T-cell (primary cell): Measurements from ENCODE around the gene CERS6. TPM values are rescaled to one million over a fixed set of nuclear protein-coding genes. Genes with fewer than 3 reads are reported as not detected.

ENCODE experiments used
- ATAC-seq, 4 experiments: fragments of 200-7000 bp in 3 of 4; fragments of 150-1000 bp in 1 of 4; cut with Tn5 transposase; replicated peaks in 1 of 4; 1 replicate in 3 of 4; 2 replicates in 1 of 4; pipeline ENCODE4 v1.10.0; 2021; ENCODE audit warnings: moderate library complexity in 3 of 4, mild to moderate bottlenecking in 2 of 4, moderate number of reproducible peaks in 1 of 4
- CTCF ChIA-PET, 2 donors: fragments of 300-600 bp; sonication (Branson Sonifier 250); formaldehyde crosslinking; loops; one replicate each; lab custom pipeline; 2022; ENCODE audit warnings: antibody characterized with exemption in 2 of 2; lab: Charles Lee
- POLR2A ChIA-PET, 2 donors: fragments of 300-600 bp; sonication (Branson Sonifier 250); formaldehyde crosslinking; loops; one replicate each; lab custom pipeline; 2022; ENCODE audit warnings: antibody characterized with exemption in 2 of 2; lab: Charles Lee
- DNase-seq, 35 experiments: peaks; one replicate each; pipeline versions ENCODE4 v3.0.0 to v3.0.0-alpha.2; 2013 to 2023
- H3K27ac ChIP-seq: one replicate; pipeline ENCODE4 v1.5.1; 2013; ENCODE audit warnings: low read length
- H3K27me3 ChIP-seq, 2 experiments: replicated peaks in 1 of 2; 1 replicate in 1 of 2; 2 replicates in 1 of 2; pipeline versions ENCODE4 v1.6.1 to v1.7.0; 2013; ENCODE audit warnings: low read length in 1 of 2, mixed read lengths in 1 of 2; ENCODE audit not compliant: control insufficient read depth in 2 of 2, insufficient read depth in 2 of 2; ENCODE audit errors: extremely low read depth in 1 of 2
- H3K36me3 ChIP-seq, 2 donors: 1 replicate in 1 of 2; 2 replicates in 1 of 2; pipeline versions ENCODE4 v1.6.1 to v1.7.0; 2013; ENCODE audit warnings: low read length in 1 of 2; ENCODE audit not compliant: control insufficient read depth in 2 of 2, insufficient read depth in 1 of 2; ENCODE audit errors: extremely low read depth in 1 of 2
- H3K4me1 ChIP-seq, 2 experiments: 1 replicate in 1 of 2; 2 replicates in 1 of 2; pipeline versions ENCODE4 v1.6.1 to v1.7.0; 2013; ENCODE audit warnings: low read length in 2 of 2, mixed read lengths in 1 of 2; ENCODE audit not compliant: insufficient read depth in 2 of 2, control insufficient read depth in 1 of 2; ENCODE audit errors: extremely low read depth in 1 of 2
- H3K4me3 ChIP-seq, 2 donors: 1 replicate in 1 of 2; 2 replicates in 1 of 2; pipeline versions ENCODE4 v1.5.1 to v1.7.0; 2013; ENCODE audit warnings: mild to moderate bottlenecking in 2 of 2, low read length in 1 of 2, moderate library complexity in 1 of 2; ENCODE audit not compliant: control insufficient read depth in 1 of 2; ENCODE audit errors: extremely low read depth in 1 of 2
- H3K9me3 ChIP-seq: 2 replicates; pipeline ENCODE4 v1.7.0; 2013
- H3K27ac Mint-ChIP-seq, 2 donors: one replicate each; pipeline ENCODE4 v1.8.0; 2020 to 2021; ENCODE audit warnings: mild to moderate bottlenecking in 2 of 2, mixed read lengths in 2 of 2
- H3K27me3 Mint-ChIP-seq, 2 donors: one replicate each; pipeline ENCODE4 v1.8.0; 2021 to 2022; ENCODE audit warnings: mixed read lengths in 2 of 2
- H3K36me3 Mint-ChIP-seq: one replicate; pipeline ENCODE4 v1.8.0; 2021; ENCODE audit warnings: mixed read lengths
- H3K4me1 Mint-ChIP-seq, 3 donors: one replicate each; pipeline ENCODE4 v1.8.0; 2020 to 2022; ENCODE audit warnings: mixed read lengths in 3 of 3, mild to moderate bottlenecking in 1 of 3
- H3K4me3 Mint-ChIP-seq, 3 donors: one replicate each; pipeline ENCODE4 v1.8.0; 2020 to 2022; ENCODE audit warnings: mild to moderate bottlenecking in 3 of 3, mixed read lengths in 3 of 3, moderate library complexity in 3 of 3
- H3K9me3 Mint-ChIP-seq, 3 donors: one replicate each; pipeline ENCODE4 v1.8.0; 2020 to 2022; ENCODE audit warnings: mixed read lengths in 3 of 3
- WGBS: methylation state at CpG from one replicate; pipeline ENCODE4 v1.1.5; 2013; ENCODE audit warnings: missing lambda C conversion rate; ENCODE audit not compliant: insufficient coverage; 5-methylcytosine and 5-hydroxymethylcytosine counted together
- total RNA-seq, 35 experiments: library from RNA in 6 of 35; stranded (reverse) in 6 of 35; fragments of 120-200 nt in 1 of 35; gene quantifications; one replicate each; pipeline versions ENCODE4 v1.2.1 to v1.2.4 and lab custom pipeline; 2013 to 2026

Gene CERS6
- total RNA-seq, 5 donors from 2014 or later (not counting 1 experiment from before 2014, with no cell fraction given) = 11.1 to 20.3 (median 13.6) TPM

DNA sequence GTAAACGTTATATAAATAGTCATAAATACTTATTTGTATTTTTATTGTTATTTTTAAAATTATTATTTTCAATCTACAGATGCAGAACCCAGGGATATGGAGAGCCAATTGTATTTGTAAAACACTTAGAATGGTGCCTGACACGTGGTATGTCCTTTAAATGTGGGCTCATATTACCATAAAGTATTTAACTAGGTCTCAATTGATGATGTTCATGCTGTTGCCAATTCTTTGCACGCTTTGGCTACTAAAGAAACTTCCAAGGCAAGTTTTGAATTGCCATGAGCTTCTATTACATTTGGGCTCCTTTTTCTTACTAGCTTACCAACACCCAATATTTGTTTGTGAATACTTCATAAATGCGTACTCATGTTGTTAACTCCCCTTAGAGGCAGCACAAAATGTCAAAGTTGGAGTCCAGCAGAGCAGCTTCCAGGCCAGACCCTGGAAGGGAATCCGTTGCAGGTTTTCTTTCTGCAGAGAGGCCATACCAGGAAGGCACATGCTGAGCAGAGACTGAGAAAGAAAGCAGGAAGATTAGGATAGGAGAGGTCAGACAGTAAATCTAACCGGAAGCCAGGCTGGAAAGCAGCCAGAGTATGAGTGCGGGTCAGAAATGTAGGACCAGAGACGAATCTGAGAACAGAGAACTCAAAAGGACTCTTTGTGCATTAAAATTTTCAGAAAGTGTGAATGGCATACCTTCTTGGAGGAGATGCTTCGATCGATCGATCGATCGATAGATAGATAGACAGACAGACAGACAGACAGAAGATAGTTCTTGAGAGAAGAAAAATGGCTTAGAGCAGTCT is 342.2 kb downstream of the CERS6 start:
- WGBS = 92% methylated on average over 10 of the region's 13 CpGs

GRCh38 chr2:168798888-168799410 is 342.9 kb downstream of the CERS6 start:
- H3K27me3 ChIP-seq = no peaks in the 10 kb centered on the region
- H3K9me3 Mint-ChIP-seq = no peaks in the 10 kb centered on the region
- peaks cover 0 to 4% of the 10 kb centered on the region in 2 donors for H3K27me3 Mint-ChIP-seq
- peaks cover 0 to 6% (median 5%) of the 10 kb centered on the region in 3 donors for H3K4me1 Mint-ChIP-seq
- H3K4me3 Mint-ChIP-seq = no peak overlapping the region
- no peaks in the 10 kb centered on the region for H3K36me3 ChIP-seq
- H3K4me3 ChIP-seq = no peak overlapping the region
- ChIA-PET POLR2A (no interaction called here), CTCF (no interaction called here)
- H3K36me3 Mint-ChIP-seq = no peaks in the 10 kb centered on the region
- no peak overlapping the region for H3K27ac ChIP-seq
- no peaks in the 10 kb centered on the region for H3K9me3 ChIP-seq
- no peak for ATAC-seq
- H3K27ac Mint-ChIP-seq = no peak overlapping the region
- no peak for DNase-seq
- peaks cover 0 to 2% of the 10 kb centered on the region in 2 experiments for H3K4me1 ChIP-seq
- 83% methylated on average over 1 of the region's 1 CpG for WGBS

More for the DNA sequence above, 342.2 kb downstream of the CERS6 start:
- ChIA-PET CTCF (no interaction called here), POLR2A (interaction anchor here in 1 of 2 donors (0.5 kb wide), 1 partner anchor 376 kb away, joined by 5 read pairs; no protein-coding TSS in a partner anchor)
- H3K36me3 Mint-ChIP-seq = no peaks in the 10 kb centered on the region
- no peak overlapping the region for H3K4me3 ChIP-seq
- ATAC-seq (no peak), DNase-seq (no peak)
- H3K36me3 ChIP-seq = no peaks in the 10 kb centered on the region
- H3K27ac Mint-ChIP-seq = peak overlapping the region in 1 of 2 donors; percentile 33
- H3K9me3 ChIP-seq = no peaks in the 10 kb centered on the region
- H3K9me3 Mint-ChIP-seq = no peaks in the 10 kb centered on the region
- no peak overlapping the region for H3K4me3 Mint-ChIP-seq
- H3K4me1 ChIP-seq = peaks cover 0 to 2% of the 10 kb centered on the region in 2 experiments
- no peaks in the 10 kb centered on the region for H3K27me3 ChIP-seq
- H3K4me1 Mint-ChIP-seq = peaks cover 0 to 6% (median 5%) of the 10 kb centered on the region in 3 donors
- H3K27me3 Mint-ChIP-seq = peaks cover 0 to 4% of the 10 kb centered on the region in 2 donors
- no peak overlapping the region for H3K27ac ChIP-seq

GRCh38 chr2:168801471-168801870 is 345.4 kb downstream of the CERS6 start:
- Mint-ChIP-seq H3K27me3 (peaks cover 0 to 2% of the 10 kb centered on the region in 2 donors), H3K9me3 (no peaks in the 10 kb centered on the region), H3K27ac (no peak overlapping the region), H3K36me3 (no peaks in the 10 kb centered on the region), H3K4me1 (peaks cover 0 to 6% (median 5%) of the 10 kb centered on the region in 3 donors), H3K4me3 (no peak overlapping the region)
- DNase-seq (no peak), ATAC-seq (no peak)
- CTCF ChIA-PET = interaction anchor here (0.5 to 0.8 kb wide), 4 partner anchors 40 to 443 kb away, joined by 3 to 7 read pairs (median 4); no protein-coding TSS in a partner anchor
- no peak overlapping the region for H3K27ac ChIP-seq
- H3K4me3 ChIP-seq = no peak overlapping the region
- H3K27me3 ChIP-seq = no peaks in the 10 kb centered on the region
- H3K36me3 ChIP-seq = no peaks in the 10 kb centered on the region
- H3K4me1 ChIP-seq = peaks cover 0 to 2% of the 10 kb centered on the region in 2 experiments
- no peaks in the 10 kb centered on the region for H3K9me3 ChIP-seq
- POLR2A ChIA-PET = no interaction called here
- 44% methylated on average over 2 of the region's 2 CpGs for WGBS

DNA sequence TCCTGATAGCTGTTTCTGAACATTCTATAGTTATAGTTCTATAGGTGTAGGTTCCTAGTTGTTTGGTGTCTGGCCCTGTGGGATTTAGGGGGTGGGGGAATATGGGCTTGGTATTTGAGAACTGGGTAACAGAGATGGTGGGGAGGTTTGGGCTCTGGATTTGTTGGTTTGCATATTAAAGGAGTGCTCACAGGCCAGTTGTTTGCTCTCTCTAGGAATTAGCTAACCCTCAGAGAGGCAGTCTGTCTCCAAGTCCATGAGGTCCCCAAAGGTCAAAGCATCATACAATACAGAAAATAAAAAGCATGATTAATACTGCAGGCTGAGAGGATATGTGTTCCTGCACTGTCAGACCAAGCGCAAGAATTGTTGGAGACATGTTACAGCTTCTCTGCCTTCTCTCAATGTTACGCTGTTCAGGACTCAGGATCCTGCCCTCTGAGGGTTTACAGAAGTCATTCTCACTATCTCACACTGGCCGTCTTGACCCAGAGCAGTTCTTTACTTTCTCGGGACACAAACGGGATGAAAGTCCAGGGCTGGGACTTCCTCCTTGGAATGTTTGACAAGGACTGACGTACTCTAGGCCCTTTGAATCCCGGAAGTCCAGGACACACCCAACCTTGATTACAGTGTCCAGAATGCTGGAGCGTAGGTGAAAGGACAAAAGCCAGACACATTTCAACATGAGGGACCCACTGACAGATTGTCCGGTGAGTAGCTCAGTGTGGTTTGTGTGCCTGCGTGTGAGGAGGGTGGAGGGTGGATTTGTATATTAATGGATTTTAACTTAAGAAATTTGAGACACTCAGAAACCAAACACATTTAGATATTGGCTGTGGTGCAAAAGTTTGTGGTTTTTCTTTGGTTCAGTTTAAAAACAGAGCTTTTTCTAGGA is 346.1 kb downstream of the CERS6 start, which contains the start of gene NOSTRIN:
TSS of gene NOSTRIN (plus strand) at position 677 of the 898 bp plus-strand sequence. CDS start at position 687, 10 bp downstream.
- DNase-seq (no peak), ATAC-seq (no peak)
- Mint-ChIP-seq H3K4me1 (peaks cover 0 to 6% (median 5%) of the 10 kb centered on the region in 3 donors), H3K27me3 (peaks cover 0 to 2% of the 10 kb centered on the region in 2 donors), H3K27ac (no peak within 1 kb of the TSS), H3K4me3 (no peak within 1 kb of the TSS), H3K9me3 (no peaks in the 10 kb centered on the region), H3K36me3 (no peaks in the 10 kb centered on the region)
- peaks cover 0 to 2% of the 10 kb centered on the region in 2 experiments for H3K4me1 ChIP-seq
- ChIA-PET POLR2A (no interaction called here), CTCF (interaction anchor here (0.5 to 0.8 kb wide), 2 partner anchors 42 to 444 kb away, joined by 3 read pairs; no protein-coding TSS in a partner anchor)
- H3K27me3 ChIP-seq = no peaks in the 10 kb centered on the region
- no peaks in the 10 kb centered on the region for H3K36me3 ChIP-seq
- 90% methylated on average over 5 of the region's 10 CpGs for WGBS
- H3K9me3 ChIP-seq = no peaks in the 10 kb centered on the region
- no peak within 1 kb of the TSS for H3K4me3 ChIP-seq
- no peak within 1 kb of the TSS for H3K27ac ChIP-seq

DNA sequence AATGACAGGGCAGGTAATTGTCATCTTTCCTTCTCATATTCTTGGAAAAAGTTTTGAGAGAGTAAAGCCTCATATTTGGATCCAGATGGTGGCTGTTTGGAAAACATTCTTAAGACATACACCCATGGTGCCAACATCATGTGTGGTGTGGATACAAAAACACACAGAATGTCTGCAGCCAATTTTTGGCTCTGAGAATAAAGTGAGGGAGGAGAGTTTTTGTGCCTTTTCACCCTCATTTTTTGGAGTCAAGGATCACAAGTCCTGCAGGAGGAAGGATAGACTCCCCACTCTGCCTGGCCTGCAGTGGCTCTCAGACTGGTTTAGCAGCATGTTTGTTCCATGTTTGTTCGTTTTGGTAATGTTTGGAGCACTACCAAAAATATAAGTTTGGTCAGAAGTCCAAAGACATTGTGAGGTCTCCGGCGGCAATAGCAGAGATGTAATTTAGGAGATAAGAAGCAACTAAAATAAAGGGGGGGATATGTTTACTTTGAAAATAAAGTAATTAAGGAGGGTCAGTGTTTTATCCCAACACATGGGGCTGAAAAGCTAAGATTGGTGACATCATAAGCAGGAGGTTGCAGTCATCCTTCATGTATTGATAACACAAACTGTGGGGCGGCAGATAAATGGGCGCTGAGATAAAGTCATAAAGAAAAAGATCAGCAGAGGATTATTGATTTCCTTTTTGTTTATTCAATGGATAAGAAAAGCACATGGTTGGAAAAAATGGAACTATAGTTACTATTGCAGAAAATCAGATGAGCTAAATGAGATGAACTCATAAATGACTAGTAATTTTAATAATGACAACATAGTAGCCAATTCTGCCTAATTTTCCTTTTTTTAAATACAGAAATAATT is 347.0 kb downstream of the CERS6 start:
- peaks cover 0 to 2% of the 10 kb centered on the region in 2 experiments for H3K4me1 ChIP-seq
- DNase-seq (no peak), ATAC-seq (no peak)
- H3K27me3 ChIP-seq = no peaks in the 10 kb centered on the region
- POLR2A ChIA-PET = no interaction called here
- Mint-ChIP-seq H3K27ac (no peak overlapping the region), H3K4me3 (no peak overlapping the region), H3K9me3 (no peaks in the 10 kb centered on the region), H3K36me3 (no peaks in the 10 kb centered on the region), H3K4me1 (peaks cover 0 to 6% (median 5%) of the 10 kb centered on the region in 3 donors), H3K27me3 (peaks cover 0 to 2% of the 10 kb centered on the region in 2 donors)
- H3K4me3 ChIP-seq = no peak overlapping the region
- no peaks in the 10 kb centered on the region for H3K36me3 ChIP-seq
- WGBS = 75% methylated on average over 2 of the region's 5 CpGs
- no peak overlapping the region for H3K27ac ChIP-seq
- CTCF ChIA-PET = no interaction called here
- H3K9me3 ChIP-seq = no peaks in the 10 kb centered on the region
